ENCODE data around the gene EAF1. TPM values are rescaled to one million over a fixed set of nuclear protein-coding genes. Genes with fewer than 3 reads are reported as not detected.
A peak's percentile ranks its signal among the peaks of the same experiment; 100 is the strongest.
"Not testable (repeated sequence)": the region's sequence is repeated elsewhere in the genome, so short reads cannot be mapped to it uniquely, and the experiment has no call there.

Gene EAF1
- polyA plus RNA-seq, 12 donors, result 2.9 to 20.3 (median 13.4) TPM; not detected in 1

DNA sequence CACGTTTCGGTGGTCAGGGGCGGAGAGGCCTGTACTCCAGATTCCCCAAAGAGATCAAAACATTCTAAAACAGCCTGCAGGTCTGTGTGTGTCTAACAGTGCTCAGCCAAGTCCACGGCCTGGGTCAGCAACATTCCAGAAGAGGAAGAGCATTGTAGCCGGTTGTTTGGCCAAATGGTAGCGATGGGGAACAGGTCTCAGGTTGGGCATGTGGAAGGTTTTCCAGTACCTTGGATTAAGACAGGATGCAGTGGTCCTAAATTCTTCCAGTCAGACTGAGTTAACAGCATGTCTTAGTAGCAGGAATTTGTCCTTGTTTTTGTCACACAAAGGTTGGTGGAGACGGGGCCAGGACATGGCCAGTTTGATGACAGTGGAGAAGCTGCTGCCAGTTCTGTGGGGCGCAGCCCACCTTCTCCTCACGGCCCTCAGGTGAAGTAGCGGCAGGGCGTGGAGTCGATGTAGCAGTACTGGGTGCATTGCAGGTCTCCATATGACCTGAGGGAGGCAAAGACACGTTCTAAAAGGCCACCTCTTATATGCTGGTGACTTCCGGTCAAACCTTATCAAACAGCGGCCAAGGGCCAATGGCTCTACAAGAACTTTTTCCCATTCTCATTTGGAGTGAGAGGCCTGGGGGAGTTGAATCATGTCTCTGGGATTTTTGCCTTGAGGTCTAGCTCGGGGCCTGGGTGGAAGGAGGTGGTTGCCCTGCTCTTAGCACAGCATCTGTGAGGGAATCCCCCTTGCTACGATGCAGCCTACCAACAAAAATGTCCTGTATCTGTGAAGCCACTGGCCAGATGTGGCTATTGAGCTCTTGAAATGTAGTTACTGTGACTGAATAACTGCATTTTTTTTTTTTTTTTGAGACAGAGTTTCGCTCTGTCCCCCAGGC, 24.1 kb downstream of the EAF1 start:
- DNase-seq, result no peak

DNA sequence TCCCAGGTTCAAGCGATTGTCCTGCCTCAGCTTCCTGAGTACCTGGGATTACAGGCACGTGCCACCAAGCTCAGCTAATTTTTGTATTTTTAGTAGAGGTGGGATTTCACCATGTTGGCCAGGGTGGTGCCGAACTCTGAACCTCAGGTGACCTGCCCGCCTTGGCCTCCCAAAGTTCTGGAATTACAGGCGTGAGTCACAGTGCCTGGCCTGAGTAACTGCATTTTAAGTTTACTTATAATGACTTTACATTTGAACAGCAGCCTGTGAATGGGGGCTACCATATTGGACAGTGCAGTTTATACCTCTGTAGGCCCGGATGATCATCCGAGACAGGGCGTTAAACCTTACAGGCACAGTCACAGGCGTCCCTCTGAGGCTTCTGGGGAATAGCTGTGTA, 24.8 kb downstream of the EAF1 start:
- DNase-seq, result no peak

DNA sequence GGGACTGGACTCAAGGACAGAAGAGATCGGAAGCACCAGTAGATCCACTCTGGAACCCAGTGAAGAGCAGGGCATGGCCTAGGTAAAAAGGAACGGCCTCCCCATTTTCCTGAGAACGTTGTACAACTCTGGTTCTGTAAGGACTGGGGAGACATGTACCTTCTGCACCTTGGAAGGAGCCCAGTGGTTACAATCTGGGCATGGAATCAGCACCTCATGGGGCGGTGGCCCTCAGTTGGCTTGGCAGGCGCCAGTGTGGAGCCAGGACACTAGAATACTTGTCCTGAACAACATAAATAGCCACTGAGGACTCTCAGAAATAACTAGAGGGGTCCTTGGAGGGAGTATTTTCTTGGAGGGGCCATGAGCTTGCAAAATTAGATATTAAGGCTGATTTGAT, 25.6 kb downstream of the EAF1 start:
- no peak for DNase-seq

DNA sequence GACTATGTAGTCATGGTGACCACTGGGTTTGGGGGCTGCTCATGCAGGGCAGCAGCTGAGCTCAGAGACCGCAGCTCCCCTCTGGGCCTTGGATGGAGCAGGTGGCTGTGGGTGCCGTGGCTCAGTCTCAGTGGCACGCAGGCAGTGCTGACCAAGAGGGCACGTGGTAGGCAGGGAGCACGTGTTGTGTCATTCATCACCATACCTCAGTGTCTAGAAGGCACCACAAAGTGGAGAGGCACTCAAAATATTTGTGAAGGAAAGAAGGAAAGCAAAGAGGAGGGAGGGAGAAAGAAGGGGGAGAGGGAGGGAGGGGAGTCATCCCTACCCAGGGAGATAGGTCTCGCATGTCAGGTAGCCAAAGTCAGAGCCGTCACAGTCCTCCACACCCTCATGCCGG, 26.1 kb downstream of the EAF1 start:
- no peak for DNase-seq

DNA sequence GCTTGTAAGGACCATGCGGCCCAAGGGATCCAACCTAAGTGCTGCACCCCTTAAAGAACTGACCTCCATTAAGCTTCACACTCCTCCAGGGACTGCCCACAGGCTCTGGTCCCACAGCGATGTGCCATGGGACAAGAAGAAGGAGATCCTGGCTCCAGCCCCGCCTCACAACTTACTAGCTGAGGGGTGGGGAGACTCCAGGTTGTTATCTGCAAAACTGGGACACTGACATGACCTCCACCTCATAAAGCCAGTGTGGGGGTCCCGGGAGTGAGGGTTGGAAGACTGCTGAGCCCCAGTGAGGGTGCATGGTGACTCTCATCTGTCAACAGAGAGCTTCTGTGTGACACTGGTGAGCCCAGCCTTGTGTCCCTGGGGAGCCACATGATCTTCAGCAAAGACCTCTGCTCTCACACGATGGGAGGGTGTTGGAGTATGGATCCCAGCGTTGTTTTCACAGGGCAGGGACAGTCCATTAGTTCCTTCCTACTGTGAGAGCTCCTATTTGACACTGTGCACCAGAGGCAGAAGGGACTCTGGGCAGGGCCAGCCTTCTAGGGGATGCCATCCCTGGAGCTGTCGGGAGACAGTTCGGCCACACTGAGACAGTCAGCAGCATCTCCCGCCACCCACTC, 26.7 kb downstream of the EAF1 start:
- DNase-seq, result no peak

DNA sequence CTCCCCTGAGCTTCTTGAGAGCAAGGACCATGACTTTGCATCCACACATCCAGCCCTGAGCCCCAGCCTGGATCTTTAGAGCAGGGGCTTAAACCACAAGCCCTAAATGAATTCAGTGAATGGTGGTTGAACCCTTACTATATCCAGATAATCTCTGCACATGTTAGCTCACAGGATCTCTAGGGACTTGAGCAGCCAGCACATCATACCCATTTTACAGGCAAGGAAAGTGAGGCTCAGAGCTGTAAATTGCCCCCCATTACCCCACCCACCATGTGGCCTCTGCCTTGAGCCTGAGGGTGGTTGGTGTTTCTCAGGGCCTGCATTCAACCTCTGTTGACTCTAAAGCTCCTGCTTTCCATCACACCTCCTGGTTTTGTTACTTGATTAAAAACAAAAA, 27.6 kb downstream of the EAF1 start:
- no peak for DNase-seq

DNA sequence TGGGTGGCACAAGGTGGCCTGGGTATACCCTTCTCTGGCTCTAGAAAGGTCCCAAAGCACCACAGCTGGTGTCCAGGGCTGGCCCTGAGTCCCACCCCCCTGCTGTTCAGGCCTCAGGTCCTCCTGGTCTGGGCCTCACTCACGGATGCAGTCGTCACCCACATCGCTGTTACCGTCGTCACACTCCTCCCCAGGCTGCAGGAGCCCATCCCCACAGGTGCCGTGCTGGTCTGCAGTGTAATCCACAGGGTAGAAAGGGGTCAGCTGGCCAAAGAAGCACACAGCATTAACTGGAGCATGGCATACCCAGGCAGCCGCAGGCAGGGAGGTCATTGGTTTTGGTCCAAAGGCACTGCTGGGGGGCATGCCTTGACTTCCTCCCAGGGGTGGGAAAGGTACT, 28.4 kb downstream of the EAF1 start:
- DNase-seq, result no peak

DNA sequence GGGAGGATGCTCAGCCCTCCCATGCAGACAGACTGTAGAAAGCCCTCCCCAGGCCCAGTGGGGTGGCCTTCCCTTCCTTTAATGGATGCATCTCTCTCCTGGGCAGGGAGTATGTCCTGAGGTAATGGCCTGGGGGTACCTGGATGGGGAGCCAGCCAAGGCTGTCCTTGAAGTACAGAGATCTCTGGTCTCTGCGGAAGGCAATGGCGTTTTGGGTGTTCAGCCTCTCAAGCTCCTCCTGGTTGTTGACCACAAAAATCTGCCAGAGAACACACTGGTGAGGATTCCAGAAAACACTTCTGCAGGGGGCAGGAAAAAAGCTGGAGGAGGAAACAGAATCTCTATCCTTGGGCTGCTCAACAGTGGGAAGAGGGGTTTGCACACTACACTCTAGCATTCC, 28.9 kb downstream of the EAF1 start:
- no peak for DNase-seq

DNA sequence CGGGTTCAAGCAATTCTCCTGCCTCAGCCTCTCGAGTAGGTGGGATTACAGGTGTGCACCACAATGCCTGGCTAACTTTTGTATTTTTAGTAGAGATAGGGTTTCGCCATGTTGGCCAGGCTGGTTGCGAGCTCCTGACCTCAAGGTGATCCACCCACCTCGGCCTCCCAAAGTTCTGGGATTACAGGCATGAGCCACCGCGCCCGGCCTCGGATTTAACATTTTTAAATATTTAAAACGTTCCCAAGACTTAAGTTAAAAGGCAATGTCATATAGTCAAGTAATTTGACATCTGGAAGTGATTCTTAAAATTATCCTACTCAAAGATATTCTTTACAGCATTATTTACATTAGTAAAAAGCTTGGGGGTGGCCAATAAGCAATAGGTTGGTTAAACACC, 29.5 kb downstream of the EAF1 start:
- not testable (repeated sequence) for DNase-seq

DNA sequence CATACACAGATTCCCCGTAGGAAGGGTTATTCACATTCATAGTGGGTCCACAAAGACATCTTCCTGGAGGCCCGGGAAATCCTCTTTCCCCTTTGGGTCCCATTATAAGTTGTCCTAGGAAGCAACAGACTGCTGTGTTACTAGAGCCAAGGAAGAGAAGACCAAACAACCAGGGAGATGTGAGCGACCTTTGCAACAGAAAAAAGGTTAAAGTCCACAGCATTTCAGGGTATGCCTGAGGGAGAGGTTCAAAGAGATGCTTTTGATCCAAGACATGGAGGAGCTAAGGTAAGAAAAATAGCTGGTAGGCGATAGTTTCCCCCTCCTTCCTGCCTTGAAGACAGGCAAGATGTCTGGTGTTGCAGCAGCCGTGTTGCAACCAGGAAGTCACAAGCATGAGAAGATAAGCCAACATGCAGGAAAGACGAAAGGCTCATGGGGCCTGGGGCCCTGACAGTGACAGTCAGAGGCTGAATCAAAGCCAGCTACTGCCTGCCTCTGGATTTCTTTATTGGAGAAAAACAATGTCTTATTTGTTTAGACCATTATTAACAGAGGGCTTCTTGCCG, 30.9 kb downstream of the EAF1 start:
- no peak for DNase-seq

DNA sequence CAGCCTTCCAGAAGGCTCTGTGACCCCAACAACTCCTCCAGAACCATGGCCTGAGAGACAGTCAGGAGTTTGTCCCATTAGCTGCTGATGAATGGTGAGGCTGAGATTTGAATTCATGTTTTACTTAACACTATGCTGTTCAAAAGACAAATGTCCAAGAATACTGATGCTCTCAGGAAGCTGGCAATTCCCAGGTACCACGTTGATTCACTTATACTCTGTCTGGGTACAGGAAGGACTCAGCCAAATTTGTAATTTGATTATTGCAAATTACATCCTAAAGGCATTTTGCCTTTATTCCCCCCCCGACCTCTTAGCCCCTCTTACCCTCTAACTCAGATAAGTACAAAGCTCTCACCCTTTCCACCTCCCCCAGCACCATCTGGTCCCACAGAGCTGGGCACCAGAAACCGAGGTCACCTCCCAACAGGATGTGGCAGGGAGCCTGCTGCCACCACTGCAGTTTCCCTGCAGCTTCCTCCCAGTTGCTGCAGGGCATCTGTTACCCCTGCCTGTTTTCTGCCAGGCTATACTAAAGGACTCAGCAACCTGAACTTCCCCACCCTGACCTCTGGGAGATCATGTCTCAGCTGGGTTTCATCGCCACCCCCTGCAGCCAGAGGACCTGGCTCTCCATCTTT, 33.6 kb downstream of the EAF1 start:
- no peak for DNase-seq

DNA sequence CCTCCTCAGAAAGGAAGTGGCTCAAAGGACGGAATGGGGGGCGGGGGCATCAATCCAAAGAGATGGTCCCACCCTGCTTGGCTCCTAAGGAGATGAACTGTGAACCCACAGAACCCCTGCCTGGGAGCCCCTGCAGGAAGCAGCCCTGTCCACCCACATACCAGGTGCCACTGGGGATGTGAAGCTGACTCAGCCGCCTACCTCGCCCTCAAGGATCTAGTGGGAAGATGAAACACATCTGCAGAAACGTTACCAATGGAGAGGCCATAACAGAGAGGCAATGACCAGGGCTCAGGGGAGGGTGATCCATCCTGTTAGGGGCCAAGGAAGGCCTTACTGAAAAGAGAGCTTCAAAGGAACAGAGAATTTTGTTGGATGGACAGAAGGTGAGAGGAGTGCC, 35.1 kb downstream of the EAF1 start:
- DNase-seq, result no peak

DNA sequence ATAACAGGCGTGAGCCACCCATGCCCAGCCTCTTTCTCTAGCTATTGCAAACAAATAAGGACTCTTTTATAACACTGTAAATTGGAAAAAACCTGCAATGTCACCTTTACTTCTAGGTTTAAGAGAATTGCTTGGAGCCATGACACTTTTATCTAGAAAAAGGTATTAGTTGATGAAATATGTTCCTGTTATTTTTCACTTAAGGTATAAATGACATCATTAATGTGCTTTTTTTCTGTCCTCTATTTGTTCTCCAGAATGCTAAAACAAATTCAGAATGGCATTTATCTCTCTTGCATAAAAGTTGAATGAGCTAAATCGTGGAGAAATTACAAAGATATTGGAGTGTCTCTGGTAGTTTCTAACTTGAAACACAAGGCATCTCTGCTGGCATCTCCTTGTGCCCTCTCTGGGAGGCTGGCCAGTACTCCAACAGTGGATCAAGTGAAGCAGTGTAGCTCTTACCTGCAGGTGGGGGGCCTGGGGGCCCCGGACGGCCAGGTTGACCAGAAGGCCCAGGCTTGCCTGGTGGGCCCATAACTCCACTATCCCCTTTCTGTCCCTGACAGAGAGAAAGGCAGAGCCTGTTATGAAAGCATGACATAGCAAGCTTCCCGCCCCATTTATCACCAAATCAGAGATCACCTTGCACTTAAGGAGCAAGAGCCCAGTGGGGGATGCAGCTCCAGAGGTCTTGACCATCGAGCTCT, 38.6 kb downstream of the EAF1 start:
- DNase-seq, result no peak

DNA sequence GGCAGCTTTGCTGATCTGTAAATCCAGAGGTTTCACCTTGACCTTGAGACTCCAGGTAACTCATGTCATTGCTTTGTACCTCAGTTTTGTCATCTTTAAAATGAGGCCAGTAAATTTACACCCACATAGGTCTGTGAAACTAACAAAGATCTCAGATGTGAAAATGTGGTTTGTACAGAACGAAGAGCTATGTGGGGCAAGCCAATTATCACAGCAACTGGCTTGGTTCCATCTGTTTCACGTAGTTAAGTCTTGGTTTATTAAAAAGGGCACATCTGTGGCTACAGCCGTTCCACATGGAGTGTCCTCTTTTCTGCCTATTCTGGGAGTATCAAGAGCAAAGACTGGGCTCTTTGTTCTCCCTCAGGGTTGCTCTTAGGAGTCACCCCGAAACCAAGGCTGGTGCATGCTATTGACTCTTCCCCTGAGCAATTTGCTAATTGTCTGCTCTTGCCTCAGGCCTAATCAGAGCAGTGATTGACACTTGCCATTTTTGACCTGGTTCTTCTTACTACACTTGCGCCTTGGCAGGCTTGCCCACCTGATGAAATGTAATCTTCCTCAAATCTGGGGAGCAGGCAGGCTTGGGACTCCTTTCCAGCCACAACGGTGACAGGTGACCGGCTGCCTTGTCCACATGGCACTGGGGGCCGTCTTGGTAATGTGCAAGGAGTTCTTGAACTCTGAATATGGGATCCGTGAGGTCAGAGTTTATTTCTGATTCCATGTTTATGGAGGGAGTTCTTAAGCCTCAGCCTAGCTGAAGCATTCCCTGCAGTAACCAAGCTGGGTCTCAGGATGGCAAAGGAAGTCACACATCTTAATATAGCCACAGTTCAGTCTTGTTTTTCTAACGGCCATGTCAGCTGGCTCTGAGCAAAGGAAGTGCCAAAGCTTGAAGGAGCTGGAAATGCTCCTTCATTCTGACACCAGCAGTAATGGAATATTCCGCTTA, 40.1 kb downstream of the EAF1 start:
- DNase-seq, result peak; percentile 14

DNA sequence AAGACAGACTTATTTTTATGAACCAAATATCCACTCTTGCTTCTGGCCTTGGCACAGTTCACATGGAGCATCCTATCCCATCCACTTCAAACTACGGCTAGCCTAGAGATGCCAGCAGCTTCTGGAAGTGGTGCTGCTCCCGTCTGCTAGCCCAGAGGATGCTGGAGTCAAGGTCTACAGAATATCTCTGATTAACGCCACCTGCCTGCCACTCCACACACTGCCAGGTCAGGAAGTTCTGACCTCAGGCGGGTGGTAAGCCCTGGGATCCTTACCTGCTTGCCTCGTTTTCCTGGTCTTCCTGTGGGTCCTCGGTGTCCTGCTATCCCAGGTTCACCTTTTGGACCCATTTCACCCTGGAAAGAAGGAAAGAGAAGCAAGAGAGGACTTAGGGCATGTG, 42.9 kb downstream of the EAF1 start:
- DNase-seq, result no peak

DNA sequence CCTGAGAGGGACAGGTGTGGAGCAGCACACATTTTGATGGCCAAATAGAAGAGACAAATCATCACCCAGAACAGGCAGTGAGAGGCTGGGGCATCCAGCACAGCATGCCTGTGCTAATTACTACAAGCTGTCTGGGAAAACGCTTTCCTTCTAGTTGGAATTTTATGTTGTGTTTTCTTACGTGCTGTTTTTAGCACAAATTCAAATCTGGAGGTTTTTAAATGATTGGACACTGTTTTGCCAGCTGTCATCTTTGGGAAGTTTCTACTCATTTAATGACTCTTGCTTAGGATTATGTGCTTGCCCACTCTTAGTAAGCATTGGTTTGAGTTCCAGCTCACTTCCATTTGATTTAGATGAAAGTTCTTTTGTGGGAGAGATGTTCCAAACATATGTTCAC, 43.5 kb downstream of the EAF1 start:
- DNase-seq, result no peak

DNA sequence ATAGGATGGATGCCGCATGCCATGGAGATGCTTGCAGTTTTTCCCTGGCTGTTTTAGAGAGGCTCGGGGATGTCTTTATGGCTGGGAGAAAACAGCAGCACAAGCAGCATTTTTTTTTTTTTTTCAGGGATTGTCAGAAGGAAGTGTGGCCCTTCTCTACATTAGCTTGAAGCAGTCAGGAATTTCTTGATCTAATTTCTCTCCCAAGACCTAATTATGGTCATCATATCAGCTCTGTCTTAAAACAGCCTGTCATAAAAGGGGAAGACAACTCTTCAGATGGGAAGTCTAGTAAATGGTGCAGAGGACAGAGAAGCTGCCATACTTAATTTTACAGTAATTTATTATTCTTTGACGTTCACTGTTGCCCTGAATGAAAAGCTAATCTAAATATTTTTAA, 44.5 kb downstream of the EAF1 start:
- DNase-seq, result no peak

DNA sequence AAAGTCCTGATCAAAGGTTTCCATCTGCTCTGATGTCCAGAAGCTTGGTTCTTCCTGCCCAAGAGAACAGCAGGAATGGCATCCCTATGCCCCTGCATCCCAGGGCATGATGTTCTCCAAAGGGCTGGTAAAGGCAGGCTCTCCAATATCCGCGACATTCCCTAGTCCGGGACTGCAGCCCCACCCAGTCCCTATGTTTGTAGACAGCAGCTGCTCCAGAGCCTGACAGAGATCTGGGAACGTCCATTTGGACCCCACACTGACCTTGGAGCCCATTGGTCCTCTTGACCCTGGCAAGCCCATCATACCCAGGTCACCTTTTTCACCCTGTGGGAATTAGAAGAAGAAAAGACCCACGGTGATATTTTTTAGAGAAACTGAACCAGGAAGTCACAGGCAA, 47.8 kb downstream of the EAF1 start:
- DNase-seq, result no peak

DNA sequence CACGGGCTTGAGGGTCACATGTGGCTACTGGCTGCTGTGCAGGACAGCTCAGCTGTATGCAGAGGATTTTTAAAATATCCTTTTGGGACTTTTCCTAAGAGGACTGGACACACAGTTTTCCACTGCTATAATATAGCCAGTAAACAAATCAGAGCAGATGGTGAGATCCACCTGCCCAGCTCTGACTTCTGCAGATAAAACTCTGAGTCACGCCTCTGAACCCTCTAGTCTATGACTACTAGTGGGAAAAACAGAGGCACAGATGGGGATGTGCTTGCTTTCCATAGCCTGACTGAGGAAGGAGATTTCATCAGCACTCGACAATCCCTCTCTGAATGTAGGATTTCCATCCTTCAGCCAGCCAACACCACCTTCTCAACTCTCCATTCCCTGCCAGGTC, 49.0 kb downstream of the EAF1 start:
- peak; percentile 45 for DNase-seq

DNA sequence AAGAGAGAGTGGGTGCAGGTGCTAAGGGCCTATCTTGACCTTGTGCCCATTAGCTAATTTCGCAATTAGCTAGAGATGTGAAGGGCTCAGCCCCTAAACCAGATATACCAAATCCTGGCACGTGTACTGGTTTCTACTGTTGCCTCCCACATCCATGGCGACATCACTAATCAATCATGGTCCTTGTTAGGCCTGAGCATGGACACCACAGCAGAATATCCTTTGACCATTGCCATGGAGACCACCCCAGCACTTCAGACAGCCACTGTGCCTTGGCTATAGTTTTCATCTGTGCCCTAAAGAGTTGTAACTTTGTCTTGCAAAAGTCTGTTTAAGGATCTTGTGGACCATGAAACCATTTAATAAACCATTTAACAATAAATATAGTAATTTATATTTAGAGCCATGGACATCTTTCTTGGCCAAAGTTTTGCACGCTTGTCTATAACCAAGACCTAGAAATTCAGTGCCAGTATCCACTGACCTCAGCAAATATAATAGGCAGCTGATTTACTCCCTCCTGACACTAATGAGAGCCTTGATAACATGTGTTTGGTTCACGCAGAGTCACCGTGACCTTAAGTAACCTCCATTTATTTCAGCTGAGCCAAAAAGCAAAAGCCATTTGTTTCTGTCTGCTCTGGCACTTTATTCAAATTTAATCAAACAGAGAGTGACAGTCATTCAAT, 50.7 kb downstream of the EAF1 start:
- DNase-seq, result no peak
